ENCODE results near the gene FMN2. TPM values are rescaled to one million over a fixed set of nuclear protein-coding genes. Genes with fewer than 3 reads are reported as not detected.

FMN2 gene
- total RNA-seq, 1 experiment from 2014 or later: 4.6 TPM

DNA sequence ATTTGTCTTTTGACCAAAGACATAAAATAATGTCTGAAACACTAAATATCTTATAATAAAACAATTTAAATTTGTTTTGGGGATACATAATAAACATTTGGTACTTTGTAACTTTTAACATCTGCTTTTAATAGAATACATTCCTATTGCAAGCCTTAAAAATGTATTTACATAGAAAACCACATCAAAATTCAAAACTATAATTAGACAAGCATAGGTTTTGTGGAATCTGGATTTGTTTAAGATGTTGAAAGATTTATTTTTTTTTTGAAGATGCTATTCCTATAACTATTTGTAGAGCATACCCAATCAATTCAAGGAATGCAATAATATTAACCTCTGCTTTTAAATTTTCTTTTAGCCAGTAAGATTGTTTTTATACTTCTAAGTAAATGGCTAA lies 125.7 kb downstream of the FMN2 start:
- Histone ChIP-seq H3K4me3 (ENCODE audit: low read length) (no peak overlapping the region), H3K9ac (ENCODE audit: low read length) (no peak overlapping the region), H3K36me3 (ENCODE audit: low read depth, low read length) (no peaks in the 10 kb centered on the region), H3K79me2 (ENCODE audit: low read length) (no peaks in the 10 kb centered on the region), H3K4me2 (ENCODE audit: low read length) (no peak overlapping the region), H3K27ac (ENCODE audit: low read length) (no peak overlapping the region), H2AFZ (ENCODE audit: low read length) (no peak overlapping the region), H3K9me3 (ENCODE audit: low read length) (no peaks in the 10 kb centered on the region), H4K20me1 (ENCODE audit: low read length) (no peaks in the 10 kb centered on the region), H3K9me2 (replicated peaks; ENCODE audit: low read length) (no peaks in the 10 kb centered on the region), H3F3A (ENCODE audit: low read length, unreplicated experiment) (no peaks in the 10 kb centered on the region), H3K4me1 (ENCODE audit: insufficient read depth, low read length) (no peaks in the 10 kb centered on the region), H3K27me3 (ENCODE audit: low read length) (no peaks in the 10 kb centered on the region)
- BruUV-seq (replicated peaks): no TSS peak
- no peak for DNase-seq
- TF ChIP-seq EZH2phosphoT487 (IDR thresholded peaks at IDR 0.05; ENCODE audit: borderline replicate concordance, low read length): no peak
- TF ChIP-seq, protein P1, sequence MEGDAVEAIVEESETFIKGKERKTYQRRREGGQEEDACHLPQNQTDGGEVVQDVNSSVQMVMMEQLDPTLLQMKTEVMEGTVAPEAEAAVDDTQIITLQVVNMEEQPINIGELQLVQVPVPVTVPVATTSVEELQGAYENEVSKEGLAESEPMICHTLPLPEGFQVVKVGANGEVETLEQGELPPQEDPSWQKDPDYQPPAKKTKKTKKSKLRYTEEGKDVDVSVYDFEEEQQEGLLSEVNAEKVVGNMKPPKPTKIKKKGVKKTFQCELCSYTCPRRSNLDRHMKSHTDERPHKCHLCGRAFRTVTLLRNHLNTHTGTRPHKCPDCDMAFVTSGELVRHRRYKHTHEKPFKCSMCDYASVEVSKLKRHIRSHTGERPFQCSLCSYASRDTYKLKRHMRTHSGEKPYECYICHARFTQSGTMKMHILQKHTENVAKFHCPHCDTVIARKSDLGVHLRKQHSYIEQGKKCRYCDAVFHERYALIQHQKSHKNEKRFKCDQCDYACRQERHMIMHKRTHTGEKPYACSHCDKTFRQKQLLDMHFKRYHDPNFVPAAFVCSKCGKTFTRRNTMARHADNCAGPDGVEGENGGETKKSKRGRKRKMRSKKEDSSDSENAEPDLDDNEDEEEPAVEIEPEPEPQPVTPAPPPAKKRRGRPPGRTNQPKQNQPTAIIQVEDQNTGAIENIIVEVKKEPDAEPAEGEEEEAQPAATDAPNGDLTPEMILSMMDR (conservative IDR thresholded peaks at IDR 0.05; ENCODE audit: low read depth, low read length): no peak
- TF ChIP-seq EZH2 (IDR thresholded peaks at IDR 0.05; ENCODE audit: low read length, unreplicated experiment): no peak
- intact Hi-C loops (cut with micrococcal nuclease): no loop called here
- ChIA-PET CTCF (no interaction called here), POLR2A (ENCODE audit: unreplicated experiment) (no interaction called here)
- no peak for ATAC-seq

DNA sequence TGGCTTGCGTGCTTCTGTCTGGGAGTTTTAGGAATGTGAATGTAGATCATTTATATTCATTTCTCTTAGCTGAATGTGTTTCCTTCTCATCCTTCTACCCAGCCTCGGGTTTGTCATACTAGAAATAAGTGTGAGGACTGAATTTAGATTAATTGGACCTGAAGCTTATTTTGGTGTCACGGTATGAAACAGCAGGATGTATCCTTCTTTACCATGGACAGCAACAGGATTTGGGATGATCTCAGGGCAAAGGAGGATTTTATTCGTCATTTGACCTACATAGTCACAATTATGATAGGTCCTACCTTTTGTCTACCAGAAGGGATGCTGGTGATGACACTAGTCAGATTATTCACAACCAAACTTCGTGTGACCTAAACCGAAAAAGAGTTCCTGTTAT lies 127.4 kb downstream of the FMN2 start:
- no peak overlapping the region for H3K4me2 ChIP-seq (ENCODE audit: low read length)
- H3K27me3 ChIP-seq (ENCODE audit: low read length): no peaks in the 10 kb centered on the region
- H3K36me3 ChIP-seq (ENCODE audit: low read depth, low read length): no peaks in the 10 kb centered on the region
- no peaks in the 10 kb centered on the region for H3K9me2 ChIP-seq (replicated peaks; ENCODE audit: low read length)
- no peak for DNase-seq
- BruUV-seq (replicated peaks): no TSS peak
- no peaks in the 10 kb centered on the region for H3K79me2 ChIP-seq (ENCODE audit: low read length)
- no peak overlapping the region for H2AFZ ChIP-seq (ENCODE audit: low read length)
- H3K9ac ChIP-seq (ENCODE audit: low read length): no peak overlapping the region
- H3K9me3 ChIP-seq (ENCODE audit: low read length): no peaks in the 10 kb centered on the region
- intact Hi-C loops (cut with micrococcal nuclease): no loop called here
- POLR2A ChIA-PET (ENCODE audit: unreplicated experiment): interaction anchor here (0.6 kb wide), 1 partner anchor 91 kb away, joined by 4 read pairs; no protein-coding TSS in a partner anchor
- H3F3A ChIP-seq (ENCODE audit: low read length, unreplicated experiment): no peaks in the 10 kb centered on the region
- no peaks in the 10 kb centered on the region for H4K20me1 ChIP-seq (ENCODE audit: low read length)
- H3K4me3 ChIP-seq (ENCODE audit: low read length): no peak overlapping the region
- no peak for ATAC-seq
- no peaks in the 10 kb centered on the region for H3K4me1 ChIP-seq (ENCODE audit: insufficient read depth, low read length)
- H3K27ac ChIP-seq (ENCODE audit: low read length): no peak overlapping the region
- CTCF ChIA-PET: no interaction called here
- TF ChIP-seq EZH2 (IDR thresholded peaks at IDR 0.05; ENCODE audit: low read length, unreplicated experiment) (no peak), EZH2phosphoT487 (IDR thresholded peaks at IDR 0.05; ENCODE audit: borderline replicate concordance, low read length) (no peak)
- TF ChIP-seq, protein P1 (conservative IDR thresholded peaks at IDR 0.05; ENCODE audit: low read depth, low read length): no peak

DNA sequence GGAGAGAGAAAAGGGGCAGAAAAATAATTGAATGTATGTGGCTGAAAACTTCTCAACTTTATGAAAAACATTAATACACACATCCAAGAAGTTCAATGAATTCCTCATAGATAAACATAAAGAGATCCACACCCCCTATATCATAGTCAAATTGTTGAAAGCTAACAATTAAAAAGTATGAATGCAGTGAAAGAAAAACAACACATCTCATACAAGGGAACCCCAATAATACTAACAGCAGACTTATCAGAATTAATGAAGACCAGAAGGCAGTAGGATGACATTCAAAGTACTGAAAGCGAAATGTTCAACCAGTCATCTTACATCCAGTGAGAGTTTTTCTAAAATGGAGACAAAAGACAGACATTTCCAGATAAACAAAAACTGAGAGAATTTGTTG lies 134.4 kb downstream of the FMN2 start:
- 0 out of 2 replicates have a peak, but pooled peaks cover 10% of the 10 kb centered on the region for H3K9me3 ChIP-seq (ENCODE audit: low read length)
- no TSS peak for BruUV-seq (replicated peaks)

More for the DNA sequence above, 134.4 kb downstream of the FMN2 start:
- DNase-seq (no peak), ATAC-seq (no peak)
- intact Hi-C loops (cut with micrococcal nuclease): no loop called here
- Histone ChIP-seq H3K9me2 (replicated peaks; ENCODE audit: low read length) (no peaks in the 10 kb centered on the region), H3K4me2 (ENCODE audit: low read length) (no peak overlapping the region), H3F3A (ENCODE audit: low read length, unreplicated experiment) (no peaks in the 10 kb centered on the region), H3K4me3 (ENCODE audit: low read length) (no peak overlapping the region), H2AFZ (ENCODE audit: low read length) (no peak overlapping the region), H4K20me1 (ENCODE audit: low read length) (no peaks in the 10 kb centered on the region), H3K79me2 (ENCODE audit: low read length) (no peaks in the 10 kb centered on the region), H3K27ac (ENCODE audit: low read length) (no peak overlapping the region), H3K4me1 (ENCODE audit: insufficient read depth, low read length) (no peaks in the 10 kb centered on the region), H3K9ac (ENCODE audit: low read length) (no peak overlapping the region), H3K36me3 (ENCODE audit: low read depth, low read length) (peaks cover 14% of the 10 kb centered on the region; the same call in 1 of the 2 replicates), H3K27me3 (ENCODE audit: low read length) (no peaks in the 10 kb centered on the region)
- CTCF ChIA-PET: no interaction called here
- POLR2A ChIA-PET (ENCODE audit: unreplicated experiment): no interaction called here
- TF ChIP-seq, protein P1 (conservative IDR thresholded peaks at IDR 0.05; ENCODE audit: low read depth, low read length): no peak
- TF ChIP-seq EZH2phosphoT487 (IDR thresholded peaks at IDR 0.05; ENCODE audit: borderline replicate concordance, low read length): no peak
- no peak for TF ChIP-seq EZH2 (IDR thresholded peaks at IDR 0.05; ENCODE audit: low read length, unreplicated experiment)

Measured in PC-3 (cell line).